ENCODE measurements around the gene VCP.

DNA sequence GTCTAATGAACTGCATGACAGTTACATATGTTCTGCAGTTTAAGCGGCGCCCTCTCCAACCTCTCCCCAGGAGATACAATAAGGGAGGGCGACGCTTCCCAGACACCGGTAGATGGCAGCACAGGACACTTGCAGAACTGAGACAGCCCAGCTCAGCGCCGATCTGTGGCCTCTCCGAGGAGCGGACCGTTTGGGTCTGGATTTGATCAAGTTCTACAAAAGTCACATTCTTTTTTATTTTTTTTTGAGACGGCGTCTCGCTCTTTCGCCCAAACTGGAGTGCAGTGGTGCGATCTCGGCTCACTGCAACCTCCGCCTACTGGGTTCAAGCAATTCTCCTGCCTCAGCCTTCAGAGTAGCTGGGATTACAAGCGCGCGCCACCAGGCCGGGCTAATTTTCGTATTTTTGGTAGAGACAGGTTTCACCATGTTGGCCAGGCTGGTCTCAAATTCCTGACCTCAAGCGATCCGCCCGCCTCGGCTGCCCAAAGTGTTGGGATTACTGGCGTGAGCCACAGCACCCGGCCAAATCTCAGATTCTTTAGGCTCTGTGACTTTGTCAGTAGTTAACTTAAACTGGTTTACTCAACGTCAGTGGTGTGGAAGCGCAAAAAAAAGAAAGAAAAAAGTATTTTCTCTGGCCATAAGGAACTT is 44.6 kb upstream of the VCP start:
- TF ChIP-seq CTCF (IDR thresholded peaks at IDR 0.05) (peak; percentile 90 to 98 (median 96)), POLR2A (IDR thresholded peaks at IDR 0.05) (no peak)

All from right lobe of liver (tissue), 4 donors.